Measurements from ENCODE around the gene COG3.

DNA sequence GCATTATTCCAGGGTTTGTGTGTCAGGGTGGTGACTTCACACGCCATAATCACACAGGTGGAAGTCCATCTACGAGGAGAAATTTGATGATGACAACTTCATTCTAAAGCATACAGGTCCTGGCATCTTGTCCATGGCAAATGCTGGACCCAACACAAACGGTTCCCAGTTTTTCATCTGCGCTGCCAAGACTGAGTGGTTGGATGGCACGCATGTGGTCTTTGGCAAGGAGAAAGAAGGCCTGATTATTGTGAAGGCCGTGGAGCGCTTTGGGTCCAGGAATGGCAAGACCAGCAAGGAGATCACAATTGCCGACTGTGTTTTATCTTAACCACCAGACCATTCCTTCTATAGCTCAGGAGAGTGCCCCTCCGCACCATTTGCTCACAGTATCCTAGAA is 28.4 kb upstream of the COG3 start:
- TF ChIP-seq, protein P1, sequence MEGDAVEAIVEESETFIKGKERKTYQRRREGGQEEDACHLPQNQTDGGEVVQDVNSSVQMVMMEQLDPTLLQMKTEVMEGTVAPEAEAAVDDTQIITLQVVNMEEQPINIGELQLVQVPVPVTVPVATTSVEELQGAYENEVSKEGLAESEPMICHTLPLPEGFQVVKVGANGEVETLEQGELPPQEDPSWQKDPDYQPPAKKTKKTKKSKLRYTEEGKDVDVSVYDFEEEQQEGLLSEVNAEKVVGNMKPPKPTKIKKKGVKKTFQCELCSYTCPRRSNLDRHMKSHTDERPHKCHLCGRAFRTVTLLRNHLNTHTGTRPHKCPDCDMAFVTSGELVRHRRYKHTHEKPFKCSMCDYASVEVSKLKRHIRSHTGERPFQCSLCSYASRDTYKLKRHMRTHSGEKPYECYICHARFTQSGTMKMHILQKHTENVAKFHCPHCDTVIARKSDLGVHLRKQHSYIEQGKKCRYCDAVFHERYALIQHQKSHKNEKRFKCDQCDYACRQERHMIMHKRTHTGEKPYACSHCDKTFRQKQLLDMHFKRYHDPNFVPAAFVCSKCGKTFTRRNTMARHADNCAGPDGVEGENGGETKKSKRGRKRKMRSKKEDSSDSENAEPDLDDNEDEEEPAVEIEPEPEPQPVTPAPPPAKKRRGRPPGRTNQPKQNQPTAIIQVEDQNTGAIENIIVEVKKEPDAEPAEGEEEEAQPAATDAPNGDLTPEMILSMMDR (IDR thresholded peaks at IDR 0.05; ENCODE audit: insufficient read depth, low read length, poor library complexity, severe bottlenecking) = no peak
- TF ChIP-seq EZH2phosphoT487 (conservative IDR thresholded peaks at IDR 0.05; ENCODE audit: low read length) = no peak

Measured in SU-DHL-6 (cell line).